GM19372 (cell line): ENCODE data around the gene NDUFV1.
"Not testable (repeated sequence)": the region's sequence is repeated elsewhere in the genome, so short reads cannot be mapped to it uniquely, and the experiment has no call there.

Experiments used
- ATAC-seq: cut with Tn5 transposase; IDR thresholded peaks from one replicate; pipeline ENCODE4 v1.9.1; 2021; ENCODE audit warnings: mild to moderate bottlenecking, low read depth, moderate library complexity; ENCODE audit not compliant: unreplicated experiment

NDUFV1 gene

DNA sequence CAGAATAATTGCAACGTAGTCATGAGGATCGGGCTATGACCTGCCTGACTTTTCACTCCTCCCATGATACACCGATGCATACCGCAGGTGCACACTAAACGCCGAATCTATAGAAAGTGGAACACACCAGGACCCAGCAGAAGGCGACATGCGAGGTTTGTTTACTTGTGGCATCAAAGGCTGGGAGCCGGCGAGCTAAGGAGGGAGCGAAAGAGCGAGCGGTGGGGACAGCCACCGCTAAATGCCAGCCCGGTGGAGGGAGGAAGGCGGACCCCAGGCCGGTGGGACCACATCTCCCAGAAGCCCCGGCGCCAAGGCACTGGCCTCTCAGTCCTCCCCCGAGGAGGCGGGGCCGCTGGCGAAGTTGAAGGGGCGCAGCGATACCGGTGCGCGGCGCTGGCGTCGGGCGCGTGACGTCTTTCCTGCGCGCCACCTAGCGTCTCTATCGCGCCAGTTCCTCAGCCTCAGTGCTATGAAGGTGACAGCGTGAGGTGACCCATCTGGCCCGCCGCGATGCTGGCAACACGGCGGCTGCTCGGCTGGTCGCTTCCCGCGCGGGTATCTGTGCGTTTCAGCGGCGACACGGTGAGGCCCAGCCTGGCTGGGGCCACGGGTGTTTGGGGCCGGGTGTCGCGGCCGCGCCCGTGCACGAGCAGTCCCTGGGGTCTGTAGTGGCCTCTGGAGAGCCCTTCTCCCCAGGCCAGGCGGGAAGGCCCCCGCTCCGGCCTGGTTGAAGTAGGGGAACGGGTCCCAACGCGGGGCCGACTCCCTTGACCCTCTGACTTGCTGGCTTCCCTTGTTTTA lies at the start of gene NDUFV1:
Gene NDUFV1, plus strand, starts transcription at position 445 of the 804 bp plus-strand sequence. Its CDS starts 69 bp downstream, at position 514.
- ATAC-seq = peak; percentile 98

DNA sequence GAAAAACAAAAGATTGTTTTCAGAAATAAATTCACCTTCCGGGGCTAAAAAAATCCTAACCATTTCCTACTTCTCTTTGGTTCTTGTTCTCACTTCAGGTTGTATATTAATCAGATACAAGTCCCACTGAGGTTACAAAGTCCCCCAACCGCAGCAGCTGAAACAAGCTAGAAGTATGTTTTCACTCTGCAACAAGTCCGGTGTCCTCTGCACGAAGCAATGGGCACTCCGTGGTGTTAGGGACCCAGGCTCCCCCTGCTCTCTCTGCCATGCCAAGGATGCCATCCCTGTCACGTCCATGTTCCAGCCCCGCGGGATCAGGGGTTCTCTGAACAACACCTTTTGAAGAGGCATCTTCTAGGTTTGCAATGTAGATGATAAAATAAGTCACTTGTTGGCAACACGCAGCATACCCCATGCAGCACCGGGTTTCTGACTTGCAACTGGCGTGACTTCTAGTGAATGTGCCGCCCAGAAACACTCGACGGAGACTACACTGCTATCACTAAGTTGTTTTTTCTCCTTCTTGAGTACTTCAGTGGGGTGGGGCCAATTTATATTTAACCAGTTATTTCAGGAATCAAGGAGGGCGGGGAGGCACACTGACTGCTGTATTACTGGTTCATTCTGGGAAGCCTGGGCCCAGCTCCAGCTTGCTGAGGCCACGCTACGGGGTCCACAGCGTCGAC lies 48.5 kb upstream of the NDUFV1 start:
- ATAC-seq = no peak

DNA sequence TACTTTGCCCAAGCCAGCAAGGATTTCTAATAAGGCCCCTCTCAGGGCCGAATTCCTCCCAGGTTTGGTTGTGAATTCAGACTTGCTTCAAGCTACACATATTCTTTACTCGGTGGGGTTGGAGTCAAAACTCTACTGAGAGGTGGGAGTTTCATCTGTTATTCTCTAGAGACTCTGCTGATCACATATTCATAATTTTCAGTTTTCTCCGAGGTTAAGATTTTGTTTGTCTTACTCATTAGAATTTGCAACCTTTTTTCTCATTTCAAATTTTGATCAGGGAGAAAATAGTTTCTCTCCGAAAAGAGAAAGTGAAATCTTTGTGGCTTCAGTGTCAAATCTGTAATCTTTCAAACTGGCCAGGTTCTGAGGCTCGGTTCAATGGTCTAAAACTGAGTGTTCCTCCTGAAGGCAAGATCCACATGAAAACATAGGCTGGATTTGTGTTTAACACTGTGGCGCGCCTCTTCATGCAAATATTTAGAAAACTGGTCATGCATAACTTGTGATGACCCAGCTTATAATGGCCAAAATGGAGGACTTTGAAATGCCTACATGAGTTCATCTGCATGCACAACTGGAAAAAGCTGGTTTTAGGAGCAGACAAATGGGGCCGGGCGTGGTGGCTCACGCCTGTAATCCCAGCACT lies 44.6 kb upstream of the NDUFV1 start:
- ATAC-seq = no peak

DNA sequence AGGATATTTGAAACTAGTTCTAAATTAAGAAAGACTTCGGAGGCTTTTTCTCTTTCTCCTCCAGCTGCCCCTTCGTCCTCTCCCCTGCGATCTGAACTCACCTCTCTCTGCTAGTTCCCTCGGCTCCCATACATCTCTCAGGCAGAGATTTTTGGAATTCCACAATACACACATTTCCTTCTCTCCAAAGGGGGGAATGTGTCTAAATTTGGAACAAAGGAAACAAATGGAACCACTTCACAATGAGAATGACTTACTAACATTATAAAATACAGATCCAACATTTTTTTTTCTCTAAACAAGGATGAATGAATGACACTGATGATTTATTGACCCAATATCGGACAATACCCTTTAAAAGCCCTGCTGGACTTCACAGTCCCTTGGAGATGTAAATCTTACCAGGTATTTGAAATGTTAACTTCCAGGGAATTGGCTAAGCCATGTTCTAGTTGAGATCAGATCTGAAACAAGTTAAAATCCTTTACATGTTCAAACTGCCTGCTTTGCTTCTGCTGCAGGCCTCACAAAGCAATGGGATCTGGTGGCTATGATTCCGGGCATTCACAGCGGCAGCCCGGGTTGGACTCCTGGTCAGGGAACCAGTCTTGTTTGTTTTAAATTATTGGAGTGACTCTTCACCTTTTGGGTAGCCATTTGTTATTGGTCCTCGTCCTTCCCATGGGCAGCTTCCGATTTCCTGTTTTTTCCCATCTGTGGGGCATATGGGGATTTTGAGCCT lies 43.6 kb upstream of the NDUFV1 start:
- ATAC-seq = no peak

DNA sequence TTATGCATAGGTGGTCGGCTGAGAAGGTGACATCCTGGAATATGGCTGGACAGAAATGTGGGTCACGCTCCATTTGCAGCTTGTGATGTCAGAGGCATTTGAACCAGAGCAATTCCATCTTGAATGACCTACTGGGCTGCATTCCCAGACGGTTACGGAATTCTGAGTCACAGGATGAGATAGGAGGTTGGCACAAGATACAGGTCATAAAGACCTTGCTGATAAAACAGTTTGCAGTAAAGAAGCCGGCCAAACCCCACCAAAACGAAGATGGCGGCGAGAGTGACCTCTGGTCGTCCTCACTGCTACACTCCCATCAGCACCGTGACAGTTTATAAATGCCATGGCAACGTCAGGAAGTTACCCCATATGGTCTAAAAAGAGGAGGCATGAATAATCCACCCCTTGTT lies 43.0 kb upstream of the NDUFV1 start:
- ATAC-seq = not testable (repeated sequence)

DNA sequence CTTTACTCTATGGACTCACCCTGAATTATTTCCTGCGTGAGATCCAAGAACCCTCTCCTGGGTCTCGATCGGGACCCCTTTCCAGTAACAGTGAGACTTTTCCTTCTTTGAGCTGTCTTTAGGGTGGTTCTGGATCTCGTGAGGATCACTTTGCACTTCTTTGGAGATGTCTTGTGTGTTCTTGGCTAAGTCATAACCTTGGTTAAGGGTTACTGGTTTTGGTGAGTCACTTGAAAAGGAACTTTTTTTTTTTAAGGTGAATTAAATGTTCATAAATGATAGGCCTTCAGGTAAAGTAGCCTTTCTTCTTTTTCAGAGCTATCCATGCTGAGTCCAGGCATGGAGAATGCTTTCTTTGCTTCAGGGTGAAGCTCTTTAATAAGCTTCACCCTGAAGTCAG lies 42.5 kb upstream of the NDUFV1 start:
- no peak for ATAC-seq

DNA sequence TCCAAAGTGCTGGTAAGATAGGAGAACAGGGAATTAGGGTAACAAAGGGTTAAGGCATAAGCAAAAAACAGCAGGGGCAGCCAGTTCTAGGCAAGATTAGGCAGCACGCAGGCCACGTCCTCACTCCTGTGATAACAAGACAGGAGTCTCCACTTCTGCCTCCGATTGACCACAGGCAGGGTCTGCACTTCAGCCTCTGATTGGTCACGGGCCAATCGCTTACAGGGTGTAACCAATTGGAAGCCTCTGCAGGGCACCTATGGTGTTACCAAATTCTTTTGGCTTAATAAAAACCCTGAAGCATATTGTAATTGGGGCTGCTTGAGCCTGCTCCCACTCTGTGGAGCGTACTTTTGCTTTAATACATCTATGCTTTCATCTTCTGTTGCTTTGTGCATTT lies 35.3 kb upstream of the NDUFV1 start:
- ATAC-seq = no peak

DNA sequence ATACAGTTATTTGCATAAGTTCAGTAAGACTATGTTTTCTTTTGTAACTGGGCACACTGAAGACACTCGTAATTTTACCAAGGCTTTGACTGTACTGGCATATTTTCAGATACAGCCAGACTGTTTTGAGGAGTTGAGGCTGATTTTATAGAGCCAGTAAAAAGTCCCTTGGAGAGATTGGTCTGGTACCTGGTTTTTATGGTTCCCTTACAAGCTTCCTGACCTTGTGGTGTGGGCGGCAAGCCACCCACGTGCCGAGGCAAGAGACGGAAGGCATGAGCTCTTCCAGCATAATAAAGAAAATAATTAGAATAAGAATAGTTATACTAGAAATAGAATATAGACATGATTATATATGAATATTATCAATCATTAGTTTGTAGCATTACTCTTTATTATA lies 34.4 kb upstream of the NDUFV1 start:
- no peak for ATAC-seq

DNA sequence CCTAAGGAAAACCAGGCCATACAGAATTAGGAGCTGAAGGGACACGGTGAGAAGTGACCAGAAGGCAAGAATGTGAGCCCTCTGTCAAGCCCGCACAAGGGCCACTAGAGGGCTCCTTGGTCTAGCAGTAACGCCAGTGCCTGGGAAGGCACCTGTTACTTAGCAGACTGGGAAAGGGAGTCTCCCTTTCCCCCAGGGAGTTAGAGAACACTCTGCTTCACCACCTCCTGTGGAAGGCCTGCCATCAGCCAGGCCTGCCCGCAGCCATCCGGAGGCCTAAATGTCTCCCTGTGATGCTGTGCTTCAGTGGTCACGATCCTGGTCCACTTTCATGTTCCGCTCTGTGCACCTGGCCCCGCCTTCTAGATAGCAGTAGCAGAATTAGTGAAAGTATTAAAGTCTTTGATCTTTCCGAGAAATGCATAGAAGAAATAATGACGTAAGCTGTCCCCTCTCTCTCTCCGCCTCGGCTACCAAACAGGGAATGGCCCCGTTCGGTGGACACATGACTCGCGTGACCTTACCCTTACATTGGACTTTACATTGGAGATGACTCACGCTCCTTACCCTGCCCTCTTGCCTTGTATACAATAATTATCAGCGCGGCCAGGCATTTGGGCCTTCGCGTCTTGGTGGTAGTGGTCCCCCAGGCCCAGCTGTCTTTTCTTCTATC lies 33.9 kb upstream of the NDUFV1 start:
- ATAC-seq = no peak

DNA sequence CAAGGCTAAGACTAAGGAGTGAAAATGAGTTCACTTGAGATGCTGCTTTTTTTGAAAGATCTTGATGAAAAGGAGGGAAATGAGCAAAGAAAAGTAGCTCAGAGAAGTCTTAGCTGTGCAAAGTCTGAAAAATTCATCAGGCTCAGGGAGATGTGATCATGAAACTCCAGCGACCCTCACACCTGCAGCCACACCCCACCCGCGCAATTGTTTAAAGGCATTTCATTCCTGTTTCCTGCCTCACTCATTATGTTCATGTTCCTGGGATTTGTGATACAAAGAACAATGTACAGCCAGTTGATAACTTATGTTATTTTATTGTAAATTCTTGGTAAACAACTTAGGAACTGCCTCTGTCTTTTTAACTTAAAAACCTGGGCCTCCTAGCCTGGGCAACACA lies 31.8 kb upstream of the NDUFV1 start:
- no peak for ATAC-seq

DNA sequence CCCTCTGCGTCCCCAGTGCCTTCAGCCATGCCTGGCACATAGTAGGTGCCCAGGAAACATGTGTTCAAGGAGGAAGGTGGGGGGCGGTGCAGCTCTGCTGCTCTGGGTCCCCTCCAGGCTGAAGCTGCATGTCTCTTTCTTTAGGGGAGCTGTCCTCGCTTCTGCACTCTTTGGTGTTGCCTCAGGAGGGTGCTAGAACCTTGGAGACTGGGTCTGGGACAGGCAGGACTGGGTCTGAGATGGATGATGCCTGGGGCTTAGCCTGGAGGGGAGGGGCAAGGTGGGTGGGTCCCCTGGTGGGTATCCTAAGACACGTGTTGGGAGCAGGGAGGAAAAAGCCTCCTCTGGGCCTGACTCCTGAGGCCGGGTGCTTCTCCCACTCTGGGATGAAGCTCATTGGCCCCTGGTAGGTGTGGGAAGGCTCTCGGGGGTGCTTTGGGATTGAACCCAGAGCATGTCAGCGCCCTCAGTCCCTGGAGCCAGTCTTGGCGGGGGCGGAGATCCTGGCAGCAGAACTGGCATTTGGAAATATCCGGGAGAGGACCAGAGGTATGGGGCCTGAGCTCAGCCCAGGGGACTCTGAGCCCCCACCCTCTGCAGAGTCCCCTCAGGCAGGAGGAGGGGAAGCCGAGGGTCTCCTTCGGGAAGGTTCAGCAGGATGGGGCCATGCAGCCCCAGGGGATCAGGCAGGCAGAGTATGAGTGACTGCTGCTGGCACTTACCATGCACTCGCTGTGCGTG lies 29.8 kb upstream of the NDUFV1 start:
- ATAC-seq = no peak

DNA sequence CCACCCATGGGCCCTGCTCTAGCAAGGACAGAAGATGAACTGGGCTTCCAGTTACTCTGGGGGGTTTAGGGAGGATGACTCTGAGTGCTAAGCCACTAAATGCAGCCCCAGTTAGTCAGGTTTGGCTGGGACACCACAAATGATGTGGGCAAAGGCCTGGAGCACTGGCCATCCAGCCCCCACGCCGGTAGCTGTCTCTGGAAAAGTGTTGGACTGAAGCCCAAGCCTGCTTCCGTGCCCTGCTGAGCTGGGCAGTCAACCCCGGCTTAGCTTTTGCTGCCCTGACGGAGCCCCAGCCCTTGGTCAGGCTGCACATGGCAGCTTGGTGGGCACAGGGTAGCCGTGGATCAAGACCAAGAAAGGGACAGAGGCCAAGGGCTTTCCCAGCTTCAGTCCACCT lies 28.8 kb upstream of the NDUFV1 start:
- ATAC-seq = no peak

DNA sequence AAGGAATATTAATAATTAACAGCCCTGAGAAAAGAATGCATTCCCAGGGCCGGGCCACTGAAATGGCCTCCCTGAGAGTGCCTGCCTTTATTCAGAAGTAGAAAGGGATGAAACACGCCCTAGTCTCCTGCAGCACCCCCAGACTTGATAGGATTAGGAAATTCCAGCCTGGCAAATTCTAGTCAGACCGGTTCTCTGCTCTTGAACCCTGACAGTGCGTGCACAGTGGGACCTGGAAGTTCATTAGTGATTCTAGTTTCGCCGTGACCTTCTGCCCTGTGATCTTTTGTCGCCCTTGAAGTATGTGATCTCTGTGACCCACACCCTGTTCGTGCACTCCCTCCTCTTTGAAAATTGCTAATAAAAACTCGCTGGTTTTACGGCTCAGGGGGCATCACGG lies 25.3 kb upstream of the NDUFV1 start:
- no peak for ATAC-seq

DNA sequence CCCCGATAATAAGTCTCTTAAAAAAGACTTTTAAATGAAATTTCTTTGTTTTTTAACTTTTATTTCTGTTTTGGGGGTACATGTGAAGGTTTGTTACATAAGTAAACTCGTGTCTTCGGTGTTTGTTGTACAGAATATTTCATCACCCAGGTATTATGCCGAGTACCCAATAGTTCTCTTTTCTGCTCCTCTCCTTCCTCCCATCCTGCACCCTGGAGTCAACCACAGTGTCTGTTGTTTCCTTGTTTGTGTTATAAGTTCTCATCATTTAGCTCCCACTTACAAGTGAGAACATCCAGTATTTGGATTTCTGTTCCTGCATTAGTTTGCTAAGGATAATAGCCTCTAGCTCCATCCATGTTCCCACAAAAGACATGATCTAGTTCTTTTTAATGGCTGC lies 24.7 kb upstream of the NDUFV1 start:
- no peak for ATAC-seq

DNA sequence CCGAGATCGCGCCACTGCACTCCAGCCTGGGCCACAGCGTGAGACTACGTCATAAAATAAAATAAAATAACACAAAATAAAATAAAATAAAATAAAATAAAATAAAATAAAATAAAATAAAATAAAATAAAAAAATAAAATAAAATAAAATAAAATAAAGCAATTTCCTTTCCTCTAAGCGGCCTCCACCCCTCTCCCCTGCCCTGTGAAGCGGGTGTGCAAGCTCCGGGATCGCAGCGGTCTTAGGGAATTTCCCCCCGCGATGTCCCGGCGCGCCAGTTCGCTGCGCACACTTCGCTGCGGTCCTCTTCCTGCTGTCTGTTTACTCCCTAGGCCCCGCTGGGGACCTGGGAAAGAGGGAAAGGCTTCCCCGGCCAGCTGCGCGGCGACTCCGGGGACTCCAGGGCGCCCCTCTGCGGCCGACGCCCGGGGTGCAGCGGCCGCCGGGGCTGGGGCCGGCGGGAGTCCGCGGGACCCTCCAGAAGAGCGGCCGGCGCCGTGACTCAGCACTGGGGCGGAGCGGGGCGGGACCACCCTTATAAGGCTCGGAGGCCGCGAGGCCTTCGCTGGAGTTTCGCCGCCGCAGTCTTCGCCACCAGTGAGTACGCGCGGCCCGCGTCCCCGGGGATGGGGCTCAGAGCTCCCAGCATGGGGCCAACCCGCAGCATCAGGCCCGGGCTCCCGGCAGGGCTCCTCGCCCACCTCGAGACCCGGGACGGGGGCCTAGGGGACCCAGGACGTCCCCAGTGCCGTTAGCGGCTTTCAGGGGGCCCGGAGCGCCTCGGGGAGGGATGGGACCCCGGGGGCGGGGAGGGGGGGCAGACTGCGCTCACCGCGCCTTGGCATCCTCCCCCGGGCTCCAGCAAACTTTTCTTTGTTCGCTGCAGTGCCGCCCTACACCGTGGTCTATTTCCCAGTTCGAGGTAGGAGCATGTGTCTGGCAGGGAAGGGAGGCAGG lies 23.2 kb upstream of the NDUFV1 start, which contains the start of gene GSTP1:
Gene GSTP1, plus strand, starts transcription at position 566 of the 958 bp plus-strand sequence. Its CDS starts 32 bp downstream, at position 598.
- ATAC-seq = no peak

DNA sequence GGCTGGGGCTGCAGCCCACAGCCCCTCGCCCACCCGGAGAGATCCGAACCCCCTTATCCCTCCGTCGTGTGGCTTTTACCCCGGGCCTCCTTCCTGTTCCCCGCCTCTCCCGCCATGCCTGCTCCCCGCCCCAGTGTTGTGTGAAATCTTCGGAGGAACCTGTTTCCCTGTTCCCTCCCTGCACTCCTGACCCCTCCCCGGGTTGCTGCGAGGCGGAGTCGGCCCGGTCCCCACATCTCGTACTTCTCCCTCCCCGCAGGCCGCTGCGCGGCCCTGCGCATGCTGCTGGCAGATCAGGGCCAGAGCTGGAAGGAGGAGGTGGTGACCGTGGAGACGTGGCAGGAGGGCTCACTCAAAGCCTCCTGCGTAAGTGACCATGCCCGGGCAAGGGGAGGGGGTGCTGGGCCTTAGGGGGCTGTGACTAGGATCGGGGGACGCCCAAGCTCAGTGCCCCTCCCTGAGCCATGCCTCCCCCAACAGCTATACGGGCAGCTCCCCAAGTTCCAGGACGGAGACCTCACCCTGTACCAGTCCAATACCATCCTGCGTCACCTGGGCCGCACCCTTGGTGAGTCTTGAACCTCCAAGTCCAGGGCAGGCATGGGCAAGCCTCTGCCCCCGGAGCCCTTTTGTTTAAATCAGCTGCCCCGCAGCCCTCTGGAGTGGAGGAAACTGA lies 22.4 kb upstream of the NDUFV1 start:
- ATAC-seq = no peak

DNA sequence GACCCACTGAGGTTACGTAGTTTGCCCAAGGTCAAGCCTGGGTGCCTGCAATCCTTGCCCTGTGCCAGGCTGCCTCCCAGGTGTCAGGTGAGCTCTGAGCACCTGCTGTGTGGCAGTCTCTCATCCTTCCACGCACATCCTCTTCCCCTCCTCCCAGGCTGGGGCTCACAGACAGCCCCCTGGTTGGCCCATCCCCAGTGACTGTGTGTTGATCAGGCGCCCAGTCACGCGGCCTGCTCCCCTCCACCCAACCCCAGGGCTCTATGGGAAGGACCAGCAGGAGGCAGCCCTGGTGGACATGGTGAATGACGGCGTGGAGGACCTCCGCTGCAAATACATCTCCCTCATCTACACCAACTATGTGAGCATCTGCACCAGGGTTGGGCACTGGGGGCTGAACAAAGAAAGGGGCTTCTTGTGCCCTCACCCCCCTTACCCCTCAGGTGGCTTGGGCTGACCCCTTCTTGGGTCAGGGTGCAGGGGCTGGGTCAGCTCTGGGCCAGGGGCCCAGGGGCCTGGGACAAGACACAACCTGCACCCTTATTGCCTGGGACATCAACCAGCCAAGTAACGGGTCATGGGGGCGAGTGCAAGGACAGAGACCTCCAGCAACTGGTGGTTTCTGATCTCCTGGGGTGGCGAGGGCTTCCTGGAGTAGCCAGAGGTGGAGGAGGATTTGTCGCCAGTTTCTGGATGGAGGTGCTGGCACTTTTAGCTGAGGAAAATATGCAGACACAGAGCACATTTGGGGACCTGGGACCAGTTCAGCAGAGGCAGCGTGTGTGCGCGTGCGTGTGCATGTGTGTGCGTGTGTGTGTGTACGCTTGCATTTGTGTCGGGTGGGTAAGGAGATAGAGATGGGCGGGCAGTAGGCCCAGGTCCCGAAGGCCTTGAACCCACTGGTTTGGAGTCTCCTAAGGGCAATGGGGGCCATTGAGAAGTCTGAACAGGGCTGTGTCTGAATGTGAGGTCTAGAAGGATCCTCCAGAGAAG lies 21.6 kb upstream of the NDUFV1 start:
- ATAC-seq = no peak
